Muscle of arm (tissue), 12 donors: ENCODE data around the gene ACOT7. TPM values are rescaled to one million over a fixed set of nuclear protein-coding genes. Genes with fewer than 3 reads are reported as not detected.
"Not testable (repeated sequence)": the region's sequence is repeated elsewhere in the genome, so short reads cannot be mapped to it uniquely, and the experiment has no call there.

Experiments
- DNase-seq: peaks from one replicate; pipeline ENCODE4 v3.0.0-alpha.2; 2013
- polyA plus RNA-seq, 12 donors: library from polyadenylated mRNA; unstranded; fragments of 120-200 nt; gene quantifications; one replicate each; pipeline ENCODE4 v1.2.1, GENCODE V29; 2013; ENCODE audit not compliant: insufficient read length in 12 of 12

ACOT7 gene
- polyA plus RNA-seq, 12 donors = 12.8 to 21.3 (median 15.5) TPM; not detected in 1

DNA sequence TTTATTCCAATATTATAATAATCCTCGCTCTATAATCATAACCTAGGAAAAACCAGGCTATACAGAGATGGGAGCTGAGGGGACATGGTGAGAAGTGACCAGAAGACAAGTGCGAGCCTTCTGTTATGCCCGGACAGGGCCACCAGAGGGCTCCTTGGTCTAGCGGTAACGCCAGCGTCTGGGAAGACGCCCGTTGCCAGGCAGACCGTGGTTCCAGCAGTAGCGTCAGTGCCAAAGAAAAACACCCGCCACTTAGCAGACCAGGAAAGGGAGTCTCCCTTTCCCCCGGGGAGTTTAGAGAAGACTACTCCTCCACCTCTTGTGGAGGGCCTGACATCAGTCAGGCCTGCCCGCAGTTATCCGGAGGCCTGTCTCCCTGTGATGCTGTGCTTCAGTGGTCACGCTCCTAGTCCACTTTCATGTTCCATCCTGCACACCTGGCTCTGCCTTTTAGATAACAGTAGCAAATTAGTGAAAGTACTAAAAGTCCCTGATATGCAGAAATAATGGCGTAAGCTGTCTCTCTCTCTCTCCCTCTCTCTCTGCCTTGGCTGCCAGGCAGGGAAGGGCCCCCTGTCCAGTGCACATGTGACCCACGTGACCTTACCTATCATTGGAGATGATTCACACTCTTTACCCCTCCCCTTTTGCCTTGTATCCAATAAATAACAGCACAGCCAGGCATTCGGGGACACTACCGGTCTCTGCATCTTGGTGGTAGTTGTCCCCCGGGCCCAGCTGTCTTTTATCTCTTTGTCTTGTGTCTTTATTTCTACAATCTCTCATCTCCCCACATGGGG is 30.3 kb downstream of the ACOT7 start:
- not testable (repeated sequence) for DNase-seq

- DNase-seq = no peak
Observed at GRCh38 chr1:6361124-6361775, 32.3 kb downstream of the ACOT7 start.

DNA sequence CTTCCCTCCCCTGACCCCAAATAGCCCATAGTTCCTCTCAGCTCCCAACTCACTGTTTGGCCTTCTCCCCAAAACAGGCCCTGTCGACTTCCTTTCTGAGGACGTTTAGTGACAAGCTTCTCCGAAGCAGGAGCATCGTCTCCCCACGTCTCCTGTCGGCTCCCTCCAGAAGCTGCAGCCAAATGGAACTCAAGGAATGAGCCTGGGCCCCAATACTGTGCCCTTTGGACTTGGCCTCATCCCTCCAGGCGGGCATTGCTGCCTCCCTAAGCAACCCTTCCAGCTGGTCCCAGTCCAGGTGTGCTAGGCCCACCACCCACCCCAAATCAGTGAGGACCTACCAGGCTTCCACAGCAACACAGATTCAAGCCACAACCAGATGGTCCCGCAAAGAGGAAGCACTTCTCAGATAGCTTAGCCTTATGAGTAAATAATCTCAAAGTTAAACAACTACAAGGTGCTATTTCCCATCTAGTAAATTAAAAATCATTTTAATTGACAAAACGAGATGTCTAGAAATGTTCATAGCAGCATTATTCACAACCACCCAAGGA is 33.0 kb downstream of the ACOT7 start:
- DNase-seq = no peak

DNA sequence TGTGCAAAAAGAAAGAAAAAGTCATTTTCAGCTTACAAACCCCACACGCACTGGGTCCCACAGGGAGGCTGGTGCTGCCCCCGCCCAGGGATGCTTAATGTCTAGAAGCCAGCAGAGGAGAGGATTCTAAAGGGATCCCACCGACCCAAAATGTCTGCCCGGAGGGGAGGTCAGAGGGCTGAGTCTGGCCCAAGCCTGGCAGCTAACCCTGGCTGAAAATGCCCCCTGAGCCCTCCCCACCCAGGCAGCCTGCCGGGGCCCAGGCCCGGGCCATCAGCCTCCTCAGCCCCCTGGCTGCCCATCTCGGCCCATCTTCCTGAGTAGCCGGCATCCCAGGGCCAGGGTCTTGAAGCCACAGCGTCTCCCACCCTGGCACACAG is 33.5 kb downstream of the ACOT7 start:
- DNase-seq = no peak

DNA sequence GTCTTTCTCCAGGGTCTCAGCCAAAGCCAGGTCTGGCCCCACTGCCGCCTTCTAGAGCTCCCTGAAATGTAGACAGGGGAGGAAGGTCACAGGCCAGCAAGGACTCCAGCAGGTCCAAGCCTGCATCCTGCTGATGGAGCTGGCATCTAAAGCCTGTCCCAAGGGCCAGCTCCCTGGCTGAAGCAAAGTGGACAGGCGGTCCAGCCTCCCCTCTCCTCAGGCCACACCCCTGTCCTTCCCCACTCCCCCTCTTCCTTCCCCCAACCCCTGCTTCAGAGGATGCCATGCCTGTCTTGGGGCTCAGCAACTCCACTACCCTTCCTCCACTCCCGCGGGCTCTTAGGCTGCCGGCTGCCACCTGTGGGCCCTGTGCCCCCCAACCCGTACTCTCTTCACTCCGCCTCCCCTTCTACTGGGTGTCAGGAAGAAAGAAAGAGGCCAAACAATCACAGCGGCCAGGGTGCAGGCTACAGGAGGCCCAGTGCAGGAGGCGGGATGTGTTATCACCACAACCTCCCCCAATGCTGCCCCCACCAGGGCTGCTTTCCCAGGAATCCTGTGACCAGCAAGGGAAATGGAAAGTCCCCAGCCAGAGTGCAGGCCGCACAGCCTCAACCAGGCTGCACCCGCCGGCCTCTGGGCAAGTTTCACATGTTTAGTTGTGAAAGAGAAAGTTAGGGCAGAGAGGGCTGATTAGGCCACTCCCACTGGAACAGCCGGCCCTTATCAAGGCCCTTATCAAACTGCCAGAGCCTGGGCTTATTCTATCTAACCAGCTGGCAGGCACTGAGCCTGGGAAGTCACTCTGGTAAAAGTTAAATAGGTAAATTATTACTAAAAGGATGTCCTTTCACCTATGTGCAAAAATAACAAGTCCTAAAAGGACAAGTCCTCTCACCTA is 34.1 kb downstream of the ACOT7 start:
- no peak for DNase-seq

- DNase-seq = no peak
Observed at GRCh38 chr1:6358757-6359201, 34.8 kb downstream of the ACOT7 start.

DNA sequence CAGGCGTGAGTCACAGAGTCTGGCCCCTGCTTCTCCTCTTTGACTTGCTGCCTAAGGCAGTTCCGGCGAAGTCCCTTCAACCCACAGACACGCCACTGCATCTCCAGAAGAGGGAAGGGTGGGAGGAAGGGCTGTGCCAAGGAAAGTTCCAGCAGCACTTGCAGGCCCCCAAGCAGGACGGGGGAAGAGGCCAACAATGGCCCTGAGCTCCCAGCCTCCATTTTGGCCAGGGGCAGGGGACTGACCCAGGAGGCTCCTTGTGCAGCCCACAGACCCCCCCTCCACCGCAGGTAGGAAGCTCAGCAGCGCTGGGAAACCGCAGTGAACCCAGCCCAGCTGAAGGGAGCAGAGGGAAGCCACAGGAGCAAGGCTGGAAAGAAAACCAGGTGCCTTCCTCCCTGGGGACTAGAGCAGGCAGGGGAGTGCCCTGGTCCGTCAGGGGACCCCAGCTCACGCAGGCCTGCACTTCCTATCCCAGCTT is 35.4 kb downstream of the ACOT7 start:
- no peak for DNase-seq

DNA sequence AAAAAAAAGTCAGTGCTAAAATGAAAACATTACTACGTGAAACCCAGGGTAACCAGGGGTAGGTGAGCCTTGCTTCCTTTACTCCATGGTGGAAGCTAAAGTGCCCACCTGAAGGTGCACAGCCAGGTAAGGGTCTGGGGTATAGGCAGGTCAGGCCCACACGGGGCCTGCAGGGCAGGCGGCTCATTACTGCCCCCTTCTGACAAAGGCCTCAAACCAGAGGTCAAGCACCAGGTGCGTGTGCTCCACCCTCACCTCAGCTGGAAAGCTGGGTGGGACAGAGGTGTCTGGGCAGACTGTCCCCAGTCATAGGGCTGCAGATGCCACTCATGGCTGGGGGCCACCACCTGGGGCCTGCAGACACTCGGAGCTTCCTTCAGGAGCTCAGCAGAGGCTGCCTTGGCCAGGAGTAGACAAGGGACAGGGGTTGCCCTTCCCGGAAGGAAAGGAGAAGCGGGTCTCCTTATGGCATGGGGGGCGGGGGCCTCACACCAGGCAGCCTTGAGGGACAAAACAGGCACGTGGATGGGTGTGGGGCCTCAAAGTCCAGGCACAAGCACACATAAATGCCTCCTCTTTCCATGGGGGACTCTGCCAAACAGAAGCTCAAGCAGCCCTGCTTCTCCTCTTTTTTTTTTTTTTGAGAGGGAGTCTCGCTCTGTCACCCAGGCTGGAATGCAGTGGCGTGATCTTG is 36.2 kb downstream of the ACOT7 start:
- DNase-seq = no peak

DNA sequence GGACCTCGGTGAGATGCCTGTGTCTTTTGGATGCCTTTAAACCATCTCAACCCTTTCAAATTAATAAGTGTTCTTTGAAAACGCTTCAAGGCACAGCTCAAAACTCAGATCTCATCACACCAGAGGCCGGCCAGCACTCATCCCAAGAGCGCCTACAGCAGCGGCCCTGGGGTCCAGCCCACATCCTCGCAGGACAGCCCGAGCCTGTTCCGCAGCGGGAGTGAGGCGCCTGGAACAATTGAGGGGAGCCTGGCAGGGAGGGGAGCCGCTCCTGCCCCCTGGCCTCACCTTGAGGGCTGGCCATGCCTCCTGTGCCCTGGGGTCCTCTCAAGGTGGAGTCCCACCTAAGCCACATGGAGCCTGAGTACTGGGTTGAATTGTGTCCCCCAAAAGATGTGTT is 37.9 kb downstream of the ACOT7 start:
- DNase-seq = no peak

GRCh38 chr1:6354659-6355317 is 38.8 kb downstream of the ACOT7 start:
- no peak for DNase-seq

DNA sequence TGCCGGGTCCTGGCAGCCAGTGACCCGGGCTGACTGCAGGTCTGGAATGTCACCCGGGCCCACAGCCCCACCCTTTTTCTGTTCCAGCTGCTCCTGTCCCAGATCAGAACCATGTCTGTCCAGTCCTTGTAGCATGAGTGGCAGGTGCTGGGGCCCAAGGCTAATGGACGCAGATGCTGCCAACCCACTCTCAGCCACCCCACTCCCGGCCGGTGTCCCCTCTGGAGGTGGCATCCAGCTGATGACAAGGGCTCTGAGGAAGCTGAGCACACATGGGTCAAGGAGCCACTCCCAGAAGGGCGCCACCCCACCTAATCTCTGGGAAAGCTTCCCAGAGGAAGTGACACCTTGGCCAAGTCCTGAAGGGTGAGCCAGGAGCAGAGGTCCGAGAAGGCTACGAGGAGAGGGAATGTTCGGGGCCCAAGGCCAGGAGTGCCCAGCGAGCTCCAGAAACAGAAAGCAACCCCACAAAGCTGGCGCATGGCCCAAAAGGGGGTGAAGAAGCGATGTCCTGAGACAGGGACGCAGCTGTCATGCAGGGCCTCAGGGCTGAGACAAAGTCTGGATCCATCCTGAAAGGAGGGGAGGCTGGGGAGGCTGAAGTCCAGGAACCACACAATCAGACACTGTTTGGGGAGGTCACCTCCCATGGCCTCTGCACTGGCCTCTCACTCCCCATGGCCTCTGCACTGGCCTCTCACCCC is 39.5 kb downstream of the ACOT7 start:
- DNase-seq = no peak

GRCh38 chr1:6353619-6353954 is 40.0 kb downstream of the ACOT7 start:
- DNase-seq = no peak

DNA sequence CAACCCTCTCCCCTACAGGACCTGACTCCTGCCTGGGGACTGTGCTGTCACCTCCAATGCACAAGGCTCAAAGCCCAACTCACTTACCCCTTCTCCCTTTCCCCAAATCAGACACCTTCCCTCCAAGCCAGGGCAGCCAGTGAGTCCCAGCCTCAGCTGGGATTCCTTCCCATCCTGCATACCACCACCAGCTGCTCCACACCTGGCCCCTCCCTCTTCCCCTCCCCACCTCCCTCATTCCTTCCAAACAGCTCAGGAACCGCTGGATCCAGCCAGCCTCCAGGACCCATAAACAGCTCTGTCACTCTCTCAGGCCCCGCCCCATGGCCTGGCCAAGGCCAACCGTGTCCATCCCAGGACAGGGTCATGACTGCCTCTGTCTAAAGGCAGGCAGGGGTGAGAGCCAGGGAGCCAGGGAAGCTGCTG is 41.4 kb downstream of the ACOT7 start:
- no peak for DNase-seq

- DNase-seq = no peak
Observed at GRCh38 chr1:6351480-6352137, 42.0 kb downstream of the ACOT7 start.

DNA sequence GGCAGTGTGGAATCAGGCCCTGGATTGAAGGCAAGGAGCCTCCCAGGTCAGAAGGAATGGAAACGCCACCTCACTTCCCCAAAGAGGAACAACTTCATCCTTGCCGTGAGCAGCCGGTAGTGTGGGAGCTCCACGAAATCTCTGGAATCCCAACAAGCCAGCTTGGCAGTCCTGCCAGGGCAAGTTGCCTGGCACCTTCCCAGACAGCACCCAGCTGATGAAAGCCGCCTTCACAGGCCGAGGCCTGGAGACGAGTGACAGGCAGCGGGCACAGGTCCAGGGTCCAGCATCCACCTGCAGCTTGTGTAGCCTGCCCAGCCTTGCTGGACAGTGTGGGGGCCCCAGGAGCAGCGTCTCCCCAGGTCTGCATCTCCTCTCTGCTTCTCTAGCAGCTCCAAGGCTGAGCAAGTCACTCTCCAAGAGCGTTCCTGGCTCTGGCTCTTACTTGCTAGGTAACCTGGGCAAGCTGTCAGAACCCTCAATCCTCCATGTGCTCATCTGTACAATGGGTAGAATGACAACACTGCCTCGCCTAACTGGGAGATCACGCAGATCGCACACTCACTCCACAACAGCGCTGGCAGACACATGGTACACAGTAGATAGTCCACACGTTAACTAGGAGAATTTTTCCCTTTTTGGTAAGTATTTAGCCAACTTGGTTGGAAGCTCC is 43.0 kb downstream of the ACOT7 start:
- DNase-seq = no peak

GRCh38 chr1:6349254-6349943 is 44.2 kb downstream of the ACOT7 start:
- no peak for DNase-seq

- DNase-seq = no peak
Observed at GRCh38 chr1:6348511-6349191, 44.9 kb downstream of the ACOT7 start.
